Muscle layer of colon (tissue), 2 donors: Measurements from ENCODE around the gene MXRA5.

Experiments
- H3K27ac ChIP-seq: one replicate; pipeline ENCODE4 v1.7.0; 2013; ENCODE audit warnings: low read depth, mild to moderate bottlenecking, low read length, moderate library complexity
- H3K27me3 ChIP-seq, 2 donors: one replicate each; pipeline ENCODE4 v1.7.0; 2013; ENCODE audit warnings: low read length in 2 of 2, mild to moderate bottlenecking in 2 of 2; ENCODE audit not compliant: insufficient read depth in 2 of 2, control insufficient read depth in 1 of 2
- H3K36me3 ChIP-seq: one replicate; pipeline ENCODE4 v1.7.0; 2013; ENCODE audit warnings: mild to moderate bottlenecking, low read length; ENCODE audit not compliant: insufficient read depth
- H3K4me1 ChIP-seq: one replicate; pipeline ENCODE4 v1.7.0; 2013; ENCODE audit warnings: mild to moderate bottlenecking, low read length; ENCODE audit not compliant: insufficient read depth
- H3K4me3 ChIP-seq, 2 donors: one replicate each; pipeline ENCODE4 v1.7.0; 2013; ENCODE audit warnings: low read length in 2 of 2, low read depth in 1 of 2, mild to moderate bottlenecking in 1 of 2, moderate library complexity in 1 of 2
- H3K9ac ChIP-seq: one replicate; pipeline ENCODE4 v1.7.0; 2013; ENCODE audit warnings: low read length
- H3K9me3 ChIP-seq: one replicate; pipeline ENCODE4 v1.7.0; 2013; ENCODE audit warnings: mild to moderate bottlenecking, low read length
- donor health status: abdominal sarcoma.
- donor health status: Adenocarcinoma of cecum.

The MXRA5 gene

DNA sequence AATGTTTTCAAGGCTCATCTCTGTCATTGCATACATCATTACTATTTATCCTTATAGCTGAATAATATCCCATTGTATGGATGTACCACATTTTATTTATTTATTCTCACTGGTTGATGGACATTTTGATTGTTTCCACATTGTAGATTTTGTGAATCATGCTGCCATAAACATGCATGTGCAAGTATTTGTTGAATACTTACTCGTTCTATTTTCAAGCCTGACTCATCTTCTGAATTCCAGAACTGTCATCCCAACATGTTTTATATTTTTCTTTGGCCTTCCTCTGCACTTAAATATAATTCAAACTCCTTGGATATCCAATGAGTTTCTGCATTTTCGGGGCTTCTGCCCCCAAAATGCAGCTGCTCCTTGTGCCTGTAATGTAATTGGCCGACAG is 77.6 kb downstream of the MXRA5 start:
- Histone ChIP-seq H3K27me3 (no peaks in the 10 kb centered on the region), H3K4me3 (no peak overlapping the region), H3K36me3 (no peaks in the 10 kb centered on the region), H3K9me3 (no peaks in the 10 kb centered on the region), H3K27ac (no peak overlapping the region), H3K4me1 (no peaks in the 10 kb centered on the region), H3K9ac (no peak overlapping the region)

DNA sequence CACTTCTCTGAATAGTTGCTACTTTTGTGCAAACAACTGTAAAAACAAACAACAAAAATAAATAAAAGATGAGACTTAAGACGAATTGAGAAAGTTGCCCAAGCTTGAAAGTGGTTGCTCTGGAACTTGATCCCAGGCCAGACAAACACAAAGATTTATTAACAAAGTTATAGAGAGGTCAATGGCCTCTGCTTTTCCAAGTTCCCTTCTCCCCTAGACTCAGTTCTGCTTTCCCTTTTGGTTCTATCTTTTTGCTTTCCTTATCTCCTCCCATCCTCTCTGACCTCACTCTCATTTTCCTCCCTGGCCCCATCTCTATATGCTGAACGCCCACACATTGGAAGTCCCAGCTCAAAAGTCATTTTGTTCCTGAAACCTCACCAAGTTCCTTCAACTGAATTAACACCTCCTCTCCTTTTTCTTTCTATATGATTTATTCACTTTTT is 82.7 kb downstream of the MXRA5 start:
- Histone ChIP-seq H3K9ac (no peak overlapping the region), H3K4me1 (no peaks in the 10 kb centered on the region), H3K27me3 (no peaks in the 10 kb centered on the region), H3K4me3 (no peak overlapping the region), H3K27ac (no peak overlapping the region), H3K9me3 (no peaks in the 10 kb centered on the region), H3K36me3 (no peaks in the 10 kb centered on the region)

DNA sequence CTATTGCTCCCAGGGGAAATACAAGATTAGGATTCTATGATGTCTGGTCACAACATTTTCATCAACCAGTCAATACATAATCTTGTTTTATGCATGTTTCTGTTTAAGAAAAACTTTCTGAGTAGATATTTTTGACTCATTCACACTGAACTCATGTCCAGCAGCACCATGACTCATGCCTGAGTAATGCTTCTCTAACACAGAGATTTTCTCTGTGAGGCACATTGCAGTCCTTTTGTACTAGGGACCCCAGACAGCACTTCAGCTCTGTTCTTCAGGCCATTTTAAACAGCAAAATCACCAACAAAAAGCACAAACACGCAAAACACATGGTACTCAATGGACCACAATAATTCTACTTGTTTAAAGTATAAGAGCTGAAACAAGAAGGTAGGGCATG is 83.6 kb downstream of the MXRA5 start:
- Histone ChIP-seq H3K4me1 (no peaks in the 10 kb centered on the region), H3K9ac (no peak overlapping the region), H3K9me3 (no peaks in the 10 kb centered on the region), H3K36me3 (no peaks in the 10 kb centered on the region), H3K4me3 (no peak overlapping the region), H3K27ac (no peak overlapping the region), H3K27me3 (no peaks in the 10 kb centered on the region)
